Tibial nerve (tissue), 4 donors: ENCODE measurements around the gene TMEM158. TPM values are rescaled to one million over a fixed set of nuclear protein-coding genes. Genes with fewer than 3 reads are reported as not detected.

Experiments used
- DNase-seq, 2 donors: peaks; one replicate each; pipeline ENCODE4 v3.0.0-alpha.2; 2019; ENCODE audit warnings: low spot score in 2 of 2
- H3K27ac ChIP-seq, 4 donors: fragments of 200-600 bp; sonication (generic) in 3 of 4; one replicate each; pipeline ENCODE4 v1.5.1; 2017 to 2019; ENCODE audit warnings: mild to moderate bottlenecking in 1 of 4
- H3K27me3 ChIP-seq, 2 donors: fragments of 200-600 bp; sonication (generic) in 1 of 2; one replicate each; pipeline versions ENCODE4 v1.5.1 to v1.6.0; 2017 to 2019
- H3K36me3 ChIP-seq, 3 donors: fragments of 200-600 bp; sonication (generic); one replicate each; pipeline ENCODE4 v1.5.1; 2018 to 2019
- H3K4me1 ChIP-seq, 4 donors: fragments of 200-600 bp; sonication (generic) in 3 of 4; one replicate each; pipeline ENCODE4 v1.5.1; 2017 to 2019
- H3K4me3 ChIP-seq, 4 donors: fragments of 200-600 bp; sonication (generic) in 3 of 4; one replicate each; pipeline ENCODE4 v1.5.1; 2017 to 2019; ENCODE audit warnings: mild to moderate bottlenecking in 1 of 4, moderate library complexity in 1 of 4
- H3K9me3 ChIP-seq, 4 donors: fragments of 200-600 bp; sonication (generic) in 3 of 4; one replicate each; pipeline ENCODE4 v1.5.1; 2017 to 2019
- CTCF ChIP-seq, 5 experiments: fragments of 200-600 bp in 3 of 5; fragments of 450-650 bp in 2 of 5; sonication (generic) in 3 of 5; IDR thresholded peaks; one replicate each; pipeline ENCODE4 v1.5.1; 2016 to 2019; ENCODE audit warnings: antibody characterized with exemption in 5 of 5, mild to moderate bottlenecking in 3 of 5, moderate library complexity in 2 of 5
- EP300 ChIP-seq, 2 donors: sonication (generic); formaldehyde crosslinking; IDR thresholded peaks; one replicate each; pipeline ENCODE4 v1.6.1; 2017; ENCODE audit warnings: antibody characterized with exemption in 2 of 2, mild to moderate bottlenecking in 1 of 2
- POLR2A ChIP-seq, 2 donors: fragments of 450-650 bp; IDR thresholded peaks; one replicate each; pipeline ENCODE4 v1.6.1; 2017; ENCODE audit warnings: antibody characterized with exemption in 2 of 2, mild to moderate bottlenecking in 2 of 2, moderate library complexity in 2 of 2
- WGBS, 2 donors: methylation state at CpG; one replicate each; pipeline ENCODE4 v1.1.5; 2018; 5-methylcytosine and 5-hydroxymethylcytosine counted together
- total RNA-seq, 4 donors: library from RNA; depleted of rRNA; stranded (reverse); fragments of >200 nt; gene quantifications; one replicate each; pipeline ENCODE4 v1.1.0, GENCODE V29; 2016

Gene TMEM158
- total RNA-seq, 4 donors from 2014 or later = 1.8 to 3.8 (median 2.7) TPM; not detected in 1

- Histone ChIP-seq H3K4me1 (peaks cover 0 to 4% (median 0%) of the 10 kb centered on the region in 4 donors), H3K27me3 (no peaks in the 10 kb centered on the region), H3K4me3 (no peak overlapping the region), H3K27ac (no peak overlapping the region), H3K36me3 (no peaks in the 10 kb centered on the region), H3K9me3 (no peaks in the 10 kb centered on the region)
- TF ChIP-seq CTCF (IDR thresholded peaks at IDR 0.05) (no peak), POLR2A (IDR thresholded peaks at IDR 0.05) (no peak), EP300 (IDR thresholded peaks at IDR 0.05) (no peak)
- WGBS, 2 donors = 87 to 91% methylated on average over 5 of the region's 5 CpGs
- no peak for DNase-seq
These were observed 40.6 kb downstream of the TMEM158 start for GRCh38 chr3:45185461-45185860.

- Histone ChIP-seq H3K27ac (no peak overlapping the region), H3K4me3 (no peak overlapping the region), H3K36me3 (no peaks in the 10 kb centered on the region), H3K27me3 (no peaks in the 10 kb centered on the region), H3K4me1 (peaks cover 0 to 4% (median 0%) of the 10 kb centered on the region in 4 donors), H3K9me3 (no peaks in the 10 kb centered on the region)
- WGBS, 2 donors = 86 to 94% methylated on average over 2 of the region's 2 CpGs
- TF ChIP-seq CTCF (IDR thresholded peaks at IDR 0.05) (no peak), EP300 (IDR thresholded peaks at IDR 0.05) (no peak), POLR2A (IDR thresholded peaks at IDR 0.05) (no peak)
- no peak for DNase-seq
These were observed 41.0 kb downstream of the TMEM158 start for GRCh38 chr3:45185052-45185451.

GRCh38 chr3:45183872-45184262 is 42.2 kb downstream of the TMEM158 start:
- no peak for DNase-seq
- Histone ChIP-seq H3K4me1 (peaks cover 0 to 4% (median 0%) of the 10 kb centered on the region in 4 donors), H3K36me3 (no peaks in the 10 kb centered on the region), H3K27me3 (no peaks in the 10 kb centered on the region), H3K4me3 (no peak overlapping the region), H3K27ac (no peak overlapping the region), H3K9me3 (no peaks in the 10 kb centered on the region)
- WGBS, 2 donors = 71 to 79% methylated on average over 6 to 7 of the region's 7 CpGs
- TF ChIP-seq CTCF (IDR thresholded peaks at IDR 0.05) (no peak), EP300 (IDR thresholded peaks at IDR 0.05) (no peak), POLR2A (IDR thresholded peaks at IDR 0.05) (no peak)

- 33 to 36% methylated on average over 7 of the region's 7 CpGs for WGBS, 2 donors
- no peak for TF ChIP-seq POLR2A (IDR thresholded peaks at IDR 0.05)
- no peak for TF ChIP-seq CTCF (IDR thresholded peaks at IDR 0.05)
- Histone ChIP-seq H3K27ac (no peak overlapping the region), H3K4me1 (peaks cover 0 to 4% (median 0%) of the 10 kb centered on the region in 4 donors), H3K4me3 (no peak overlapping the region), H3K27me3 (no peaks in the 10 kb centered on the region), H3K36me3 (no peaks in the 10 kb centered on the region), H3K9me3 (no peaks in the 10 kb centered on the region)
- no peak for DNase-seq
These were observed 42.9 kb downstream of the TMEM158 start for GRCh38 chr3:45182915-45183871.

- H3K4me3 ChIP-seq = no peak overlapping the region
- no peak overlapping the region for H3K27ac ChIP-seq
- no peaks in the 10 kb centered on the region for H3K27me3 ChIP-seq
- H3K9me3 ChIP-seq = no peaks in the 10 kb centered on the region
- no peaks in the 10 kb centered on the region for H3K36me3 ChIP-seq
- H3K4me1 ChIP-seq = peaks cover 0 to 4% (median 0%) of the 10 kb centered on the region in 4 donors
- DNase-seq = no peak
- TF ChIP-seq EP300 (IDR thresholded peaks at IDR 0.05) = no peak
- TF ChIP-seq CTCF (IDR thresholded peaks at IDR 0.05) = no peak
- no peak for TF ChIP-seq POLR2A (IDR thresholded peaks at IDR 0.05)
- WGBS, 2 donors = 62% methylated on average over 5 of the region's 5 CpGs
These were observed 44.6 kb downstream of the TMEM158 start for GRCh38 chr3:45181496-45181895.
